Endothelial cell of umbilical vein (primary cell): ENCODE data around the gene CORO2B. TPM values are rescaled to one million over a fixed set of nuclear protein-coding genes. Genes with fewer than 3 reads are reported as not detected.

Experiments used
- BruUV-seq: library from RNA; stranded (reverse); fragments of 400-500 nt; replicated peaks from 2 replicates; lab custom pipeline; 2021; lab: Mats Ljungman, UMichigan
- CTCF ChIA-PET: fragments of 300-600, 350-600 bp; sonication (Branson Sonifier 250); formaldehyde crosslinking; loops from one replicate; lab custom pipeline; 2021; ENCODE audit warnings: antibody characterized with exemption, inconsistent platforms; lab: Charles Lee
- POLR2A ChIA-PET: fragments of 300-600, 350-600 bp; sonication (Branson Sonifier 250); formaldehyde crosslinking; loops from one replicate; lab custom pipeline; 2021; ENCODE audit warnings: antibody characterized with exemption, inconsistent platforms; lab: Charles Lee
- DNase-seq: peaks from one replicate; pipeline ENCODE4 v3.0.0-alpha.2; 2011; ENCODE audit warnings: low read depth, low spot score
- FAIRE-seq: peaks from 2 replicates; lab custom pipeline; 2011; peaks lifted over from hg19 to GRCh38; lab: Jason Lieb, UNC
- H2AFZ ChIP-seq: 2 replicates; pipeline ENCODE4 v1.6.0; 2012; ENCODE audit warnings: low read depth, low read length, control low read depth, inconsistent platforms
- H3K27ac ChIP-seq: 2 replicates; pipeline ENCODE4 v1.5.1; 2011; ENCODE audit warnings: low read depth, mild to moderate bottlenecking, control low read depth, low read length, moderate library complexity; ENCODE audit not compliant: insufficient read depth
- H3K27me3 ChIP-seq, 2 experiments: 2 replicates each; pipeline versions ENCODE4 v1.6.0 to v1.6.1; 2011; ENCODE audit warnings: low read length in 2 of 2, mixed read lengths in 1 of 2; ENCODE audit not compliant: control insufficient read depth in 2 of 2, insufficient read depth in 2 of 2
- H3K36me3 ChIP-seq, 2 experiments: 2 replicates in 1 of 2; 3 replicates in 1 of 2; pipeline ENCODE4 v1.5.1; 2011; ENCODE audit warnings: low read length in 2 of 2, mild to moderate bottlenecking in 1 of 2, moderate library complexity in 1 of 2; ENCODE audit not compliant: control insufficient read depth in 2 of 2, insufficient read depth in 2 of 2; ENCODE audit errors: extremely low read depth in 1 of 2
- H3K4me1 ChIP-seq: 3 replicates; pipeline ENCODE4 v1.5.1; 2011; ENCODE audit warnings: mild to moderate bottlenecking, low read length; ENCODE audit not compliant: control insufficient read depth, insufficient read depth; ENCODE audit errors: extremely low read depth
- H3K4me2 ChIP-seq: 2 replicates; pipeline ENCODE4 v1.6.1; 2011; ENCODE audit warnings: low read length, control low read depth, mixed read lengths; ENCODE audit not compliant: insufficient read depth
- H3K4me3 ChIP-seq, 3 experiments: fragments of 200-600 bp in 1 of 3; sonication (generic), shearing (Covaris generic) in 1 of 3; replicated peaks in 1 of 3; 2 replicates each; pipeline ENCODE4 v1.5.1; 2011 to 2016; ENCODE audit warnings: control low read depth in 3 of 3, low read length in 3 of 3, mild to moderate bottlenecking in 2 of 3, inconsistent platforms in 1 of 3, low read depth in 1 of 3, moderate library complexity in 1 of 3; ENCODE audit not compliant: insufficient read depth in 1 of 3
- H3K79me2 ChIP-seq: 2 replicates; pipeline ENCODE4 v1.6.0; 2012; ENCODE audit warnings: low read length, inconsistent platforms; ENCODE audit not compliant: control insufficient read depth, insufficient read depth
- H3K9ac ChIP-seq: replicated peaks from 2 replicates; pipeline ENCODE3; 2011; ENCODE audit warnings: low read length, control low read depth; ENCODE audit not compliant: insufficient read depth; ENCODE audit errors: extremely low read depth
- H3K9me1 ChIP-seq: replicated peaks from 3 replicates; pipeline ENCODE4 v1.6.0; 2011; ENCODE audit warnings: mild to moderate bottlenecking, low read length; ENCODE audit not compliant: control insufficient read depth, insufficient read depth; ENCODE audit errors: extremely low read depth
- H3K9me3 ChIP-seq: replicated peaks from 2 replicates; pipeline ENCODE4 v1.5.1; 2012; ENCODE audit warnings: low read length, inconsistent platforms; ENCODE audit not compliant: control insufficient read depth, insufficient read depth
- H4K20me1 ChIP-seq: replicated peaks from 2 replicates; pipeline ENCODE3; 2011; ENCODE audit warnings: mild to moderate bottlenecking, low read length; ENCODE audit not compliant: control insufficient read depth, insufficient read depth; ENCODE audit errors: extremely low read depth
- EZH2 ChIP-seq: IDR thresholded peaks from 2 replicates; pipeline ENCODE4 v1.6.1; 2012; ENCODE audit warnings: borderline replicate concordance, low read depth, mild to moderate bottlenecking, moderate library complexity, low read length, inconsistent platforms; ENCODE audit not compliant: severe bottlenecking
- FOS ChIP-seq: IDR thresholded peaks from 2 replicates; pipeline ENCODE4 v1.6.1; 2011; ENCODE audit warnings: mild to moderate bottlenecking, low read length, moderate library complexity, borderline replicate concordance; ENCODE audit not compliant: insufficient read depth
- GATA2 ChIP-seq: IDR thresholded peaks from 2 replicates; pipeline ENCODE4 v1.7.0; 2011; ENCODE audit warnings: low read depth, mild to moderate bottlenecking, moderate library complexity, mixed read lengths, low read length; ENCODE audit not compliant: insufficient read length, insufficient read depth
- JUN ChIP-seq: IDR thresholded peaks from 2 replicates; pipeline ENCODE4 v1.6.1; 2011; ENCODE audit warnings: borderline replicate concordance, low read depth; ENCODE audit not compliant: insufficient read length, insufficient read depth
- MYC ChIP-seq: IDR thresholded peaks from one replicate; pipeline ENCODE4 v1.6.1; 2011; ENCODE audit warnings: mild to moderate bottlenecking, low read depth, low read length
- POLR2A ChIP-seq: IDR thresholded peaks from 2 replicates; pipeline ENCODE4 v1.6.1; 2012; ENCODE audit warnings: low read depth, mild to moderate bottlenecking, control low read depth, low read length
- POLR2AphosphoS5 ChIP-seq: IDR thresholded peaks from 2 replicates; pipeline ENCODE4 v1.6.1; 2012; ENCODE audit warnings: low read depth, mild to moderate bottlenecking, control low read depth, low read length, moderate library complexity; ENCODE audit not compliant: insufficient read depth
- dilution Hi-C: fragments of 300-500 bp; cut with MboI; formaldehyde crosslinking; loops from one replicate; pipeline ENCODE4 v1.15.0; 2019; ENCODE audit warnings: low sequenced_read_pairs; ENCODE audit not compliant: extremely low pct_ligation_motif_present
- intact Hi-C: fragments of 100-400 bp; cut with micrococcal nuclease; formaldehyde crosslinking; loops from one replicate; pipeline ENCODE4 v1.10.0; 2022
- polyA plus RNA-seq, 4 experiments: library from polyadenylated mRNA; depleted of rRNA in 3 of 4; stranded (reverse) in 3 of 4; unstranded in 1 of 4; fragments of >200 nt; gene quantifications; 2 replicates each; pipeline versions ENCODE4 v1.2.1 to v1.2.3, GENCODE V29; 2011 to 2012; ENCODE audit warnings: missing spikeins in 1 of 4
- total RNA-seq: library from RNA; stranded (reverse); gene quantifications from 2 replicates; pipeline ENCODE4 v1.2.3, GENCODE V29; 2021
- TF ChIP-seq, protein P1 (sequence below): IDR thresholded peaks from 2 replicates; pipeline ENCODE4 v1.6.1; 2011; ENCODE audit not compliant: insufficient read depth, insufficient read length
- TF ChIP-seq, protein P2 (sequence below), 2 donors: IDR thresholded peaks; 1 replicate in 1 of 2; 2 replicates in 1 of 2; pipeline ENCODE4 v1.5.1; 2011; ENCODE audit warnings: low read length in 2 of 2, mild to moderate bottlenecking in 2 of 2, moderate library complexity in 2 of 2, control low read depth in 1 of 2, inconsistent platforms in 1 of 2, low read depth in 1 of 2; ENCODE audit not compliant: insufficient read depth in 1 of 2; ENCODE audit errors: extremely low read depth in 1 of 2

Gene CORO2B
- total and polyA plus RNA-seq, 2 donors (not counting 3 experiments of a cell fraction or from before 2014, with no cell fraction given): 2.4 to 3.7 TPM

DNA sequence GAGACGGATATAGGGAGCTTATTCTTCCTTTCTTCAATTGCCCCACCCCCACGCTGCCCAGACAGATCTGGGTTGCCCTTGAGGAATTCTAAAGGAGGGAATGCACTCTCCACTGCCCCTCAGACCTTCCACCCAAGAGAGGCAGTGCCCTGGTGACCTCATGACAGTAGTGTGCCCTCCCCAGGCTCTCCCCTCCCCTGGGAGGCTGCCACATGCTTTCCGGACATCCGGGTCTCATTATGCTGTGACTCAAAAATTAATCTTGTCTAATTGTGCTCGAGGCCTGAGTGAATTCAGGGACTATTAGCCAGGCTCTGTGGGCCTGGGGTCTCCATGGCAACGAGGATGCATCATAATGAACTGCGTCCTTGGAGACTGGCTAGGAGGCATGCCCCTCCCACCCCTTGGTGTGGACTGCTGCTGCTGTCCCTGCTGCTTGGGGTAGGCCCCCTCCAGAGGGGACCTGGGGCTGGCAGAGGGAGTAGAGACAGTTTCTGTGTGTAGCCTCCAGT, 20.8 kb downstream of the CORO2B start:
- ChIA-PET CTCF (interaction anchor here (1.0 kb wide), 1 partner anchor 16 kb away, joined by 3 read pairs; no protein-coding TSS in a partner anchor), POLR2A (no interaction called here)
- H4K20me1 ChIP-seq: no peaks in the 10 kb centered on the region
- H3K9me3 ChIP-seq: no peaks in the 10 kb centered on the region
- no peaks in the 10 kb centered on the region for H3K27me3 ChIP-seq
- dilution Hi-C loops (no loop called here), intact Hi-C loops (no loop called here)
- H2AFZ ChIP-seq: no peak overlapping the region
- BruUV-seq: no TSS peak
- no peaks in the 10 kb centered on the region for H3K9me1 ChIP-seq
- no peaks in the 10 kb centered on the region for H3K36me3 ChIP-seq
- H3K4me2 ChIP-seq: no peak overlapping the region
- H3K4me3 ChIP-seq: no peak overlapping the region
- H3K27ac ChIP-seq: no peak overlapping the region
- H3K79me2 ChIP-seq: no peaks in the 10 kb centered on the region
- H3K4me1 ChIP-seq: no peaks in the 10 kb centered on the region
- no peak overlapping the region for H3K9ac ChIP-seq
- DNase-seq: no peak
- FAIRE-seq: no peak
- TF ChIP-seq, protein P1, sequence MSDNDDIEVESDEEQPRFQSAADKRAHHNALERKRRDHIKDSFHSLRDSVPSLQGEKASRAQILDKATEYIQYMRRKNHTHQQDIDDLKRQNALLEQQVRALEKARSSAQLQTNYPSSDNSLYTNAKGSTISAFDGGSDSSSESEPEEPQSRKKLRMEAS: no peak
- TF ChIP-seq, protein P2, sequence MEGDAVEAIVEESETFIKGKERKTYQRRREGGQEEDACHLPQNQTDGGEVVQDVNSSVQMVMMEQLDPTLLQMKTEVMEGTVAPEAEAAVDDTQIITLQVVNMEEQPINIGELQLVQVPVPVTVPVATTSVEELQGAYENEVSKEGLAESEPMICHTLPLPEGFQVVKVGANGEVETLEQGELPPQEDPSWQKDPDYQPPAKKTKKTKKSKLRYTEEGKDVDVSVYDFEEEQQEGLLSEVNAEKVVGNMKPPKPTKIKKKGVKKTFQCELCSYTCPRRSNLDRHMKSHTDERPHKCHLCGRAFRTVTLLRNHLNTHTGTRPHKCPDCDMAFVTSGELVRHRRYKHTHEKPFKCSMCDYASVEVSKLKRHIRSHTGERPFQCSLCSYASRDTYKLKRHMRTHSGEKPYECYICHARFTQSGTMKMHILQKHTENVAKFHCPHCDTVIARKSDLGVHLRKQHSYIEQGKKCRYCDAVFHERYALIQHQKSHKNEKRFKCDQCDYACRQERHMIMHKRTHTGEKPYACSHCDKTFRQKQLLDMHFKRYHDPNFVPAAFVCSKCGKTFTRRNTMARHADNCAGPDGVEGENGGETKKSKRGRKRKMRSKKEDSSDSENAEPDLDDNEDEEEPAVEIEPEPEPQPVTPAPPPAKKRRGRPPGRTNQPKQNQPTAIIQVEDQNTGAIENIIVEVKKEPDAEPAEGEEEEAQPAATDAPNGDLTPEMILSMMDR (IDR thresholded peaks at IDR 0.05; ENCODE audit: extremely low read depth in 1 of 2, insufficient read depth in 1 of 2, low read depth in 1 of 2, low read length in 2 of 2): no peak
- no peak for TF ChIP-seq FOS
- no peak for TF ChIP-seq EZH2
- no peak for TF ChIP-seq JUN
- no peak for TF ChIP-seq MYC
- no peak for TF ChIP-seq POLR2A
- no peak for TF ChIP-seq POLR2AphosphoS5
- no peak for TF ChIP-seq GATA2
